Panc1 (cell line): ENCODE results near the gene TLK1. TPM values are rescaled to one million over a fixed set of nuclear protein-coding genes. Genes with fewer than 3 reads are reported as not detected.

Experiments
- ATAC-seq: fragments of 200-7000 bp; cut with Tn5 transposase; 2 replicates; pipeline ENCODE4 v1.9.1; 2020; ENCODE audit warnings: mild to moderate bottlenecking, moderate library complexity
- BruUV-seq: library from RNA; stranded (reverse); fragments of 400-500 nt; replicated peaks from 2 replicates; lab custom pipeline; 2021; lab: Mats Ljungman, UMichigan
- CTCF ChIA-PET: fragments of 300-600 bp; sonication (Branson Sonifier 250); formaldehyde crosslinking; loops from one replicate; lab custom pipeline; 2022; ENCODE audit warnings: antibody characterized with exemption; lab: Charles Lee
- POLR2A ChIA-PET: fragments of 300-600 bp; sonication (Branson Sonifier 250); formaldehyde crosslinking; loops from one replicate; lab custom pipeline; 2022; ENCODE audit warnings: antibody characterized with exemption; lab: Charles Lee
- DNase-seq: peaks from one replicate; pipeline ENCODE4 v3.0.0-alpha.2; 2010; ENCODE audit warnings: low read depth, low spot score
- H3K27ac ChIP-seq: 2 replicates; pipeline ENCODE4 v1.5.1; 2011; ENCODE audit warnings: mild to moderate bottlenecking, low read length, inconsistent platforms
- H3K27me3 ChIP-seq: fragments of 200-500 bp; sonication (Bioruptor generic); 2 replicates; pipeline ENCODE4 v1.6.0; 2014; ENCODE audit warnings: low read length, inconsistent platforms; ENCODE audit not compliant: control insufficient read depth, insufficient read depth
- H3K36me3 ChIP-seq: fragments of 200-500 bp; sonication (Bioruptor generic); 2 replicates; pipeline ENCODE4 v1.5.1; 2014; ENCODE audit warnings: inconsistent platforms, mild to moderate bottlenecking, low read length, moderate library complexity; ENCODE audit not compliant: control insufficient read depth, insufficient read depth
- H3K4me1 ChIP-seq: 2 replicates; pipeline ENCODE4 v1.5.1; 2011; ENCODE audit warnings: inconsistent platforms, mild to moderate bottlenecking, low read length, moderate library complexity; ENCODE audit not compliant: control insufficient read depth, insufficient read depth
- H3K4me3 ChIP-seq, 2 experiments: 2 replicates each; pipeline ENCODE4 v1.5.1; 2011 to 2012; ENCODE audit warnings: low read depth in 2 of 2, low read length in 2 of 2, mild to moderate bottlenecking in 2 of 2, inconsistent platforms in 1 of 2, moderate library complexity in 1 of 2
- H3K9me3 ChIP-seq: fragments of 200-500 bp; sonication (Bioruptor generic); 2 replicates; pipeline ENCODE4 v1.5.1; 2014; ENCODE audit warnings: low read depth, mild to moderate bottlenecking, inconsistent platforms, low read length, moderate library complexity; ENCODE audit not compliant: control insufficient read depth, insufficient read depth
- CTCF ChIP-seq: fragments of 450-650 bp; IDR thresholded peaks from 2 replicates; pipeline ENCODE4 v1.5.1; 2017; ENCODE audit warnings: mild to moderate bottlenecking
- POLR2AphosphoS5 ChIP-seq: IDR thresholded peaks from 2 replicates; pipeline ENCODE4 v1.6.1; 2012; ENCODE audit warnings: mild to moderate bottlenecking, low read depth, low read length, moderate library complexity
- REST ChIP-seq, 2 experiments: IDR thresholded peaks; 2 replicates each; pipeline ENCODE4 v1.6.1; 2011 to 2012; ENCODE audit warnings: low read depth in 2 of 2, control low read depth in 1 of 2, low read length in 1 of 2, mild to moderate bottlenecking in 1 of 2, moderate library complexity in 1 of 2; ENCODE audit not compliant: insufficient read depth in 1 of 2
- SIN3A ChIP-seq: IDR thresholded peaks from 2 replicates; pipeline ENCODE4 v1.6.1; 2012; ENCODE audit warnings: low read depth, mild to moderate bottlenecking, low read length, moderate library complexity, borderline replicate concordance; ENCODE audit not compliant: insufficient read depth
- TCF7L2 ChIP-seq: IDR thresholded peaks from 2 replicates; pipeline ENCODE4 v1.6.1; 2011; ENCODE audit warnings: mild to moderate bottlenecking, low read depth, low read length, inconsistent platforms
- in situ Hi-C: cut with HindIII; loops from 2 replicates; pipeline ENCODE4 v1.10.0; 2016; ENCODE audit warnings: low sequenced_read_pairs, low pct_unique_long_range_greater_than_20kb
- intact Hi-C: fragments of 100-400 bp; cut with micrococcal nuclease; formaldehyde crosslinking; loops from one replicate; pipeline ENCODE4 v1.10.0; 2022; ENCODE audit not compliant: unreplicated experiment
- total RNA-seq: library from RNA; stranded (reverse); gene quantifications from one replicate; pipeline ENCODE4 v1.2.1, GENCODE V29; 2021; ENCODE audit not compliant: unreplicated experiment

Gene TLK1
- total RNA-seq, 1 experiment from 2014 or later, result 92.9 TPM

- DNase-seq (no peak), ATAC-seq (no peak)
- Histone ChIP-seq H3K36me3 (no peaks in the 10 kb centered on the region), H3K27ac (no peak overlapping the region), H3K9me3 (no peaks in the 10 kb centered on the region), H3K27me3 (no peaks in the 10 kb centered on the region), H3K4me3 (no peak overlapping the region), H3K4me1 (no peaks in the 10 kb centered on the region)
- CTCF ChIA-PET, result no interaction called here
- POLR2A ChIA-PET, result no interaction called here
- intact Hi-C loops (loop anchor here (5.0 kb wide), 1 partner anchor 447 kb away; the partner anchor contains the start of genes DCAF17 and METTL8), in situ Hi-C loops (no loop called here)
- no TSS peak for BruUV-seq
- TF ChIP-seq REST (IDR thresholded peaks at IDR 0.05; ENCODE audit: insufficient read depth in 1 of 2, low read depth in 2 of 2, low read length in 1 of 2), result no peak
- TF ChIP-seq TCF7L2, result no peak
- no peak for TF ChIP-seq CTCF
- TF ChIP-seq SIN3A, result no peak
Measured at GRCh38 chr2:170985407-170985806, 175.3 kb downstream of the TLK1 start.

- Histone ChIP-seq H3K4me3 (no peak overlapping the region), H3K36me3 (no peaks in the 10 kb centered on the region), H3K27ac (no peak overlapping the region), H3K27me3 (no peaks in the 10 kb centered on the region), H3K4me1 (no peaks in the 10 kb centered on the region), H3K9me3 (no peaks in the 10 kb centered on the region)
- intact Hi-C loops, result no loop called here
- no TSS peak for BruUV-seq
- ChIA-PET POLR2A (interaction anchor here (0.7 kb wide), 1 partner anchor 1111 kb away, joined by 11 read pairs; no protein-coding TSS in a partner anchor), CTCF (no interaction called here)
- DNase-seq (no peak), ATAC-seq (peak; percentile 43; the same call in 1 of the 2 replicates)
- TF ChIP-seq CTCF, result no peak
- no peak for TF ChIP-seq SIN3A
- TF ChIP-seq TCF7L2, result no peak
- TF ChIP-seq POLR2AphosphoS5, result no peak
- TF ChIP-seq REST (IDR thresholded peaks at IDR 0.05; ENCODE audit: insufficient read depth in 1 of 2, low read depth in 2 of 2, low read length in 1 of 2), result no peak
- in situ Hi-C loops, result no loop called here
Measured at GRCh38 chr2:170984079-170984478, 176.6 kb downstream of the TLK1 start.
